GM12801 (cell line): ENCODE data around the gene TBC1D24.

ENCODE experiments used
- TF ChIP-seq, protein P1 (sequence below): IDR thresholded peaks from one replicate; pipeline ENCODE4 v1.5.1; 2011; ENCODE audit warnings: control low read depth; ENCODE audit not compliant: insufficient read length; ENCODE audit errors: extremely low read depth

The TBC1D24 gene

DNA sequence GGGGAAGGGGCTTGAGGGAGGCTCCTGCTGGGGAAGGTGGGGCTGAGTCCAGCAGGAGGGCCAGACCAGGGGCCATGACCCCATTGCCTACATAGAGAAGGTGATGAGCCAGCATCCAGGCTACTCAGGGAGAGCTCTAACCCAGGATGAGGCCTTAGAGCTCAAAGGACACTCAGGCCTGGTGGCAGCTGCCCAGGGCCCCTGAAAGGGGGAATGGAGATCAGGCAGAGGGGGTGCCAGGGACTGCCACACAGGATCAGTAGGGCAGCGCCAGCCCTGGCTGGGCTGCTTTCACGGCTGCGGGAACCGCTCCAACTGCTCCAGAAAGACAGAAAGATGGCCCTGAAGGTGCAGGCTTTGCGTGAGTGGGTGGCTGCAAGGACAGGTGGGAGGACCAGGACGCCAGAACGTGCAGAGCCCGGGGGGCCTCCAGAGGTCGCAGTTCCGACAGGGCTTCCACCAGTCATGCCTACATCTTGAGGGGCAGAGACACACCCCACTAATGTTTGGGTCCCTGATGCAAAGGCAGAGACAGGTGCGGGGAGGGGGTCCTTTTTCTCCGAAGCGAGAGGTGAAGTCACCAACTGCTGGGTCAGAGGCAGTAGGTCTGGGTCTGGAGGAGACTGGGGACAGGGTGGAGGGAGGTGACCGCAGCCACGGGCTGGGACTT is 37.9 kb downstream of the TBC1D24 start:
- TF ChIP-seq, protein P1, sequence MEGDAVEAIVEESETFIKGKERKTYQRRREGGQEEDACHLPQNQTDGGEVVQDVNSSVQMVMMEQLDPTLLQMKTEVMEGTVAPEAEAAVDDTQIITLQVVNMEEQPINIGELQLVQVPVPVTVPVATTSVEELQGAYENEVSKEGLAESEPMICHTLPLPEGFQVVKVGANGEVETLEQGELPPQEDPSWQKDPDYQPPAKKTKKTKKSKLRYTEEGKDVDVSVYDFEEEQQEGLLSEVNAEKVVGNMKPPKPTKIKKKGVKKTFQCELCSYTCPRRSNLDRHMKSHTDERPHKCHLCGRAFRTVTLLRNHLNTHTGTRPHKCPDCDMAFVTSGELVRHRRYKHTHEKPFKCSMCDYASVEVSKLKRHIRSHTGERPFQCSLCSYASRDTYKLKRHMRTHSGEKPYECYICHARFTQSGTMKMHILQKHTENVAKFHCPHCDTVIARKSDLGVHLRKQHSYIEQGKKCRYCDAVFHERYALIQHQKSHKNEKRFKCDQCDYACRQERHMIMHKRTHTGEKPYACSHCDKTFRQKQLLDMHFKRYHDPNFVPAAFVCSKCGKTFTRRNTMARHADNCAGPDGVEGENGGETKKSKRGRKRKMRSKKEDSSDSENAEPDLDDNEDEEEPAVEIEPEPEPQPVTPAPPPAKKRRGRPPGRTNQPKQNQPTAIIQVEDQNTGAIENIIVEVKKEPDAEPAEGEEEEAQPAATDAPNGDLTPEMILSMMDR: no peak

DNA sequence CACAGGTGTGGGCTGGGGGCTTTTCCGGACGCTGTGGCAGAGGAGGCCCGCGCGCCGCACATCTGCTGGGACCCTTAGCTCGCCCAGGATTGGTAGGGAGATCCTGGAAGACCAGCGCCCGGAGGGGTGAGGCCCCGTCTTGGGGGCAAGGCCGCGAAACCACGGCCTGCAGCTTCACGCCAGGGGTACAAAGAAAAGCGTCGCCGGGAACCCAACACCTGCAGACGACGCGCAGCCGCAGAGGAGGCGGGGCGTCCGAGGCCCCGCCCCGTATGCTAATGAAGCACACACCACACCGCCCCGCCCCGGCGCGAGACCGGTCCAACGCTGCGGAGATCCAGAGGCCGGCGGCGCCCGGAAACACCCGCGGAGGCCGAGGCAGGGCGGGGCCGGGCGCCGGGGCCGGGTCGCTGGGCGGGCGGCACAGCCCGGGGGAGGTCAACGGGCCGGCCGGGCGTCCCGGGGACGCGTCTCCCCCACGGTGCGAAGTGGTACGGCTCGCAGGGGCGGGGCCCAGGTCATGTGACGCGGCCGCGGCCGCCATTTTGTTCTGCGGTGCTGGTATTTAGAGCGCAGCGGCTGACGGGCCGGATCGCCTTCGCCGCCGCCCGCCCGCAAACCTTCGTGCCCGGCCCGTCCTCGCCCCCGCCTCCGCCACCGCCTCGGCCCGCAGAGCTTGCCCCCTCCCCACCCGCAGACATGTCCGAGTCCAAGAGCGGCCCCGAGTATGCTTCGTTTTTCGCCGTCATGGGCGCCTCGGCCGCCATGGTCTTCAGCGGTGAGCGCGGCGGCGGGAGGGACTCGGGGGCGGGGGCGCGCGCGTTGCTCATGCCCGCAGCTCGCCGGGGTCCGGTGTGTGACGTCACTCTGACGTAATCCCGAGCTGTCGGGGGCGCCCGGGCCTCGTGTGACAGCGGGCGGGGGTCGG is 38.7 kb downstream of the TBC1D24 start, which contains the start of gene ATP6V0C:
Gene ATP6V0C (plus strand): TSS at position 548 of the 928 bp plus-strand sequence. CDS start 152 bp downstream, at position 700.
- TF ChIP-seq, protein P1: no peak

DNA sequence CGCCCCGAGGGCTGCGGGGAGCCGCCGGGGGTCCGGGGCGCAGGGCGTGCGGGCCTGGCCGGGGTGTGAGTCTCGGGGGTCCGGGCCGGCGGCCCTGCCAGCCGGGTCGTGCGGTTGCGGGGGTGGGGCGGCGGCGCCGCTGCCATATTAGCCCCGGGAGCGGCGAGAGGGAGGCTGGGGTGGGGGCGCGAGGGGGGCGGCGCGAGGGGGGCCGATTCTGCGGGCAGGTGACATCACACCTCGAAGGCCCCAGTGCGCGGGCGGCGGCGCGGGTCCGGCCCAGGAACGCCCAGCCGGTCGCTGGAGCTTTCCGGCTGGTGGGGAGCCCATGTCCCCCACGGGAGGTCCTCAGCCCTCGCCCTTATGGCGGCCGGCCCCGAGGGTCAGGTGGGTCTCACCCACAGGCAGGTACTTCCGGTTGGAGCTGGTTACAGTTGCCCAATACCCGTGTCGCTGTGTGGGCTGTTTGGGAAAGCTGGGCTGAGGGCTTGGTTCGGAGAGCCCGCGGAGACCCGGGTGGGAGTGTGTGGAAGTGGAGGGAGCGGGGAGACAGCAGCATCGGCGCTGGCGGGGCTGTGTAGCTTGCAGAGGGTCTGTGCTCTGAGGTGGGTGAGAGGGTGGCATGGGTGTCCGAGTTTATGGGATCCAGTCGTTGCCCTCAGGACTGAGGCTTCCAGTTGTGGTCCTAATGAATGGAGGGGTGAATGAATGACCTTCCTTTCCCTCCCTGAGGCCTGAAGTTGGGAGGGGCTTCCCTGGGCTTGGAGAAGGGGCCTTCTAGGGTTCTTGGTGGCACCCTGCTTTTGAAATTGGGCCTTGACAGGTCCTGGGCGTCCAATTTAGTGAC is 39.6 kb downstream of the TBC1D24 start:
- TF ChIP-seq, protein P1: no peak

DNA sequence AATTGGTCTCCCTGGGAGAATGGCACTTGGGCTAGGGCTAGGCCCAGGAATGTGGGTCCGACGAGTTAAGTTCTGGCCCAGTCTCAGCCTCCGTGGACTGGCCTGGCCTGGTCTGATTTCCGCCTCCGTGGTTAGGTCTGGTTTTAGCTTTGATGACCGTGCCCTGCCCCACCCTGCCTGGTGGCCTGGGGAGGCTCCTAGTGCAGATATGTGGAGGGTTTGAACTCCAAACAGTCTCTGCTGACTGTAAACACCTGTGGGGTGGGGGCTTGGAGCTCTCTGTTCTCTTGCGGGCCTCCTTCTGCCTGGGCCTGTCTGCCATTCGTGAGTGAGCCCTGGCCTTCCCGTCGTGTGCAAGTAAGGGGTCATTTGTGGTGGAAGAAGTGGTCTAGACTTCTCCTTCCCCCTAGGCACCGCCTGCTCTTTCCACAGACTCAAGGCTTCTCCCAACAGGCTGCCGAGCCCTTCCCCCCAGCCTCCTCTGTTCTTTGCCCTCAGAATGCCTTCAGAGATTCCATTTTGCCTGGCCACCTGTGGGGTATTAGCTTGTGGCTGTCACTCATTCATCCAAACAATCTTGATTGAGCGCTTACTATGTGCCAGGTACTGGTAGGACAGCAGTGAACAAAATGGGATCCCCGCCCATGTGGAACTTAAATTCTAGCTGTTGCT is 40.4 kb downstream of the TBC1D24 start:
- TF ChIP-seq, protein P1: no peak

DNA sequence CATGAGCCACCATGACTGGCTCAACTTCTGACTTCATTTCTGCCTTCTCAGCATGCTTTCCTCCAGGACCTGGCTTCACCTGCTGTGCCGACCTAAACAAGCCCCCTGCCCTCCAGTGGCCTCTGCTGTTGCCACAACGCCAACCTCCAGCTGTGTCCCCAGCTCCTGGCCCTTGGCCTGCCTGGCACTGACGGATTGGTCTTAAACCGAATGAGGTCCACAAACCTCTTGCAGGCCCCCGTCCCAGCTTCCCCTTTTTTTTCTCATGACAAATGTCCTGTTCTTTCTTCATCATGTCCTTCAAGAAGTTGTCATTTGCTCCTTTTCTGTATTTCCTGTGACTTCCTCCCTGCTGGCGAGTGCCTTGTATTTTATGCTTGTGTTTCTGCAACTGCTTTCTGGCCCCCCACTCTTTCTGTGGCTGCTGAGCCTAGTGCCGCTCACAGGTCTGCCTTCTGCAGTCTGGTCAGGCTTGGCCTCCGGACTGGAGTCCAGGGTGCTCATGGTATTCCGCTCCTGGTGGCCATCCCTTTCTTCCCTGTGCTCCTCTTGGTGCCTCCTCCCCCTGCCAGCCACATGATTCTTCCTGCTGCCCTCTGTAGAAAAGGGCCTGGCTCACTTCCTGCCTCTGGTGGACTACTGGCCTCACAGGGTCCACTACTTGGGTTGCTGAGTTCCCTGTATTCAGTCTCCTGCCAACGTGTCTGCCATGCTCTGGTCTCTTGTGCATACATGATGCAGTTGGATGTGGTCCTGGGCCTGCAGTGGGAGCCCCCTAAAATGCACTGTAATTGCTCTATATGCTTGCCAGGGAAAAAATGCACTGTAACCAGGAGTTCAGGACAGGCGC is 41.7 kb downstream of the TBC1D24 start:
- TF ChIP-seq, protein P1: no peak

DNA sequence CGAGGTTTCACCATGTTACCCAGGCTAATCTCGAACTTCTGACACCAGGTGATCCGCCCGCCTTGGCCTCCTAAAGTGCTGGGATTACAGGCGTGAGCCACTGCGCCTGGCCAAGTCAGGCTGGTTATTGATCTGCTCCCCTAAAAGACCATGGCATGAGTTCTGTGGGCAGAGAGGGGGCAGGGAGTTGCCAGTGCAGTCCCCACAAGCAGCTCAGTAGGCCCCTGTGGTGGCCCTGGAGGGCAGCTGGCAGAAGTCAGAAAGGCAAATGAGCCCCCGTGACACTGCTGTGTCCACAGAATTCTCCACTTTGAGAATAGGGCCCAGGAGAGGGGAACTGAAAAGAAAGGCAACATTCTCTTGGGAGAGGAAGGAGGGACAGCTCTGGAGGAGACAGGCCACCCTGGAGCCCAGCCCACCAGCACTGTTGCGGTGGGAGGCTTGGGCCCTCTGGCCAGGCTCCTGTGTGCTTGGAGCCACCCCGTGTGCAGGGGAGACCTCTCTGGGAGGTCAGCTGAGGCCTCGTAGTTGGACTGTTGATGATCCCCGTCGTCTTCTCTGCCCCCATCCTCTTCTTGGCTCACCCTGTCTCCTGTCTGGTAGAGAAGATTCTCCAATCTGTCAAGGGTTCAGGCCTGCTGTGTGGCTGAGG is 43.2 kb downstream of the TBC1D24 start:
- TF ChIP-seq, protein P1: no peak
